Measurements from ENCODE around the gene PLEKHM3. TPM values are rescaled to one million over a fixed set of nuclear protein-coding genes. Genes with fewer than 3 reads are reported as not detected.
"Not testable (repeated sequence)": the region's sequence is repeated elsewhere in the genome, so short reads cannot be mapped to it uniquely, and the experiment has no call there.

PLEKHM3 gene
- total RNA-seq, 2 donors from 2014 or later = 14.0 to 15.2 TPM

GRCh38 chr2:208031608-208032019, 6.3 kb upstream of the PLEKHM3 start:
- TF ChIP-seq CTCF (IDR thresholded peaks at IDR 0.05) = no peak
- no peak for TF ChIP-seq POLR2A (IDR thresholded peaks at IDR 0.05)

DNA sequence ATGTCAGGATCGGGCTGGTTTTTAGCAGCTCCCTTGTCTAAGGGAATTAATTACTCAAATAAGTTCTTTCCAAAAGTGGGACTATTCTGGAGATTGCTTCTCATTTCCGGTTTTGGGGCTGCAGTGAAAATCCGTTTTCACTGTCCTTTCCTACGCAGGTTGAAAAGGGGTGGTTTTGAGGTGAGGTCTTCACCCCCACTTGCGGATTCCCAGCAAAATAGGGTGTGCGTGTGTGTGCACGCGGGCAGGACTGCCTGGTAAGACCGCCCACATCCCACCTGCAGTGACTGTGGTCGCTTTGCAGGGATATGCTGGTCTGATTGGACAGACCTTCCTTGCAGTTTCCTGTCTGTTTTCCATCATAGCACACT, 472 bp upstream of the PLEKHM3 start:
- Histone ChIP-seq H3K27ac (peak overlapping the region; percentile 9 to 87 (median 75)), H3K4me1 (peaks cover 16% of the 10 kb centered on the region), H3K27me3 (no peaks in the 10 kb centered on the region), H3K9me3 (no peaks in the 10 kb centered on the region), H3K4me3 (peak overlapping the region; percentile 67 to 80), H3K36me3 (replicated peaks in 1 of 2; ENCODE audit: insufficient read depth in 1 of 2, low read depth in 2 of 2) (no peaks in the 10 kb centered on the region)
- 43 to 57% methylated on average over 10 of the region's 10 CpGs for WGBS, 2 donors
- DNase-seq (no peak), ATAC-seq (peak; percentile 10)
- intact Hi-C loops (cut with DNase I) = no loop called here
- TF ChIP-seq POLR2A (IDR thresholded peaks at IDR 0.05) (no peak), CTCF (IDR thresholded peaks at IDR 0.05) (no peak)

More at GRCh38 chr2:208031608-208032019, 6.3 kb upstream of the PLEKHM3 start:
- no peak for ATAC-seq
- Histone ChIP-seq H3K27ac (no peak overlapping the region), H3K36me3 (replicated peaks in 1 of 2; ENCODE audit: insufficient read depth in 1 of 2, low read depth in 2 of 2) (no peaks in the 10 kb centered on the region), H3K9me3 (no peaks in the 10 kb centered on the region), H3K4me1 (peaks cover 3% of the 10 kb centered on the region), H3K27me3 (no peaks in the 10 kb centered on the region), H3K4me3 (no peak overlapping the region)
- intact Hi-C loops (cut with DNase I) = loop anchor here (10.0 kb wide), 1 partner anchor 287 kb away; no protein-coding TSS in a partner anchor
- no peak for DNase-seq
- 32 to 46% methylated on average over 7 of the region's 7 CpGs for WGBS, 2 donors

GRCh38 chr2:208024091-208024490, 1.2 kb downstream of the PLEKHM3 start:
- ATAC-seq (no peak), DNase-seq (no peak)
- WGBS, 2 donors = 88 to 90% methylated on average over 3 of the region's 3 CpGs
- intact Hi-C loops (cut with DNase I) = no loop called here
- H3K36me3 ChIP-seq (replicated peaks in 1 of 2; ENCODE audit: insufficient read depth in 1 of 2, low read depth in 2 of 2) = no peaks in the 10 kb centered on the region
- no peaks in the 10 kb centered on the region for H3K9me3 ChIP-seq
- no peak overlapping the region for H3K27ac ChIP-seq
- TF ChIP-seq POLR2A (IDR thresholded peaks at IDR 0.05) (no peak), CTCF (IDR thresholded peaks at IDR 0.05) (no peak)
- H3K4me3 ChIP-seq = no peak overlapping the region
- H3K27me3 ChIP-seq = no peaks in the 10 kb centered on the region
- peaks cover 16% of the 10 kb centered on the region for H3K4me1 ChIP-seq

DNA sequence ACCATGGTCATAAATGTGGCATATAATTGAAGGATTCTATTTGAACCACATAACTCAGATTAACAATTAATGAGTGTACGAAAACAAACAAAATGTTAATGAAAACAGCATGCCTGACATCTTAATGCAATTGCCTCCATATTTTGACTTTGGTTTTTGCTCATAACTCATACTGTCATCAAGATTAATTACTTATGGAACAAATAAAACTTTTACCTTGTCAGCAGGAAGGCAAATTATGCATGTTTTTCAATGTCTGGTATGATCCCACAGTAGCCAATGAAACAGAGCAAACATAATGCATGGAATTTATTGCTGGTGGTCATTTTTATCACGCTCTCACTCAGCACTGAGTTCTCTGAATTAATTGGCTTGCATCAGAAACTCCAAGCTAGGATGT, 5.1 kb downstream of the PLEKHM3 start:
- ATAC-seq = no peak
- peaks cover 16% of the 10 kb centered on the region for H3K4me1 ChIP-seq
- intact Hi-C loops (cut with DNase I) = no loop called here
- no peaks in the 10 kb centered on the region for H3K36me3 ChIP-seq (replicated peaks in 1 of 2; ENCODE audit: insufficient read depth in 1 of 2, low read depth in 2 of 2)
- no peaks in the 10 kb centered on the region for H3K27me3 ChIP-seq
- H3K9me3 ChIP-seq = no peaks in the 10 kb centered on the region
- 57% methylated on average over 2 of the region's 2 CpGs for WGBS, 2 donors
- no peak overlapping the region for H3K4me3 ChIP-seq
- DNase-seq = no peak
- TF ChIP-seq POLR2A (IDR thresholded peaks at IDR 0.05) (no peak), CTCF (IDR thresholded peaks at IDR 0.05) (no peak)
- H3K27ac ChIP-seq = peak overlapping the region in 3 of 4 donors; percentile 2 to 17 (median 15)

GRCh38 chr2:208018124-208018712, 7.1 kb downstream of the PLEKHM3 start:
- DNase-seq; H3K4me3 ChIP-seq; H3K27ac ChIP-seq; H3K27me3 ChIP-seq; H3K9me3 ChIP-seq; H3K36me3 ChIP-seq (replicated peaks in 1 of 2; ENCODE audit: insufficient read depth in 1 of 2, low read depth in 2 of 2); ATAC-seq; intact Hi-C loops (cut with DNase I): not testable (repeated sequence)
- 79 to 80% methylated on average over 5 of the region's 5 CpGs for WGBS, 2 donors
- H3K4me1 ChIP-seq = peaks cover 32% of the 10 kb centered on the region
